Activated CD4-positive, alpha-beta T cell treated with anti-CD3 and anti-CD28 coated beads, Interleukin-2, amount 50 U/mL, for 24 hours (primary cell): ENCODE measurements around the gene PAX9.
"Not testable (repeated sequence)": the region's sequence is repeated elsewhere in the genome, so short reads cannot be mapped to it uniquely, and the experiment has no call there.

Experiments used
- DNase-seq, 2 donors: peaks; one replicate each; pipeline ENCODE4 v3.0.0-alpha.2; 2020; ENCODE audit warnings: low read depth in 1 of 2, low spot score in 1 of 2

PAX9 gene

GRCh38 chr14:36672095-36672494 is 10.4 kb downstream of the PAX9 start:
- DNase-seq = no peak

- no peak for DNase-seq
Measured at GRCh38 chr14:36674659-36675058, 13.0 kb downstream of the PAX9 start.

- no peak for DNase-seq
Measured at GRCh38 chr14:36675581-36675980, 13.9 kb downstream of the PAX9 start.

- DNase-seq = no peak
Measured at GRCh38 chr14:36676236-36676635, 14.6 kb downstream of the PAX9 start.

- DNase-seq = no peak
Measured at GRCh38 chr14:36682338-36682737, 20.7 kb downstream of the PAX9 start.

GRCh38 chr14:36683083-36683724 is 21.5 kb downstream of the PAX9 start:
- DNase-seq = no peak

GRCh38 chr14:36684946-36685345 is 23.3 kb downstream of the PAX9 start:
- no peak for DNase-seq

GRCh38 chr14:36690311-36691040 is 28.8 kb downstream of the PAX9 start:
- DNase-seq = no peak

- DNase-seq = not testable (repeated sequence)
Measured at GRCh38 chr14:36699420-36699819, 37.8 kb downstream of the PAX9 start.

- DNase-seq = no peak
Measured at GRCh38 chr14:36700651-36701050, 39.0 kb downstream of the PAX9 start.

GRCh38 chr14:36701132-36701531 is 39.5 kb downstream of the PAX9 start:
- no peak for DNase-seq

GRCh38 chr14:36702474-36702873 is 40.8 kb downstream of the PAX9 start:
- no peak for DNase-seq

- DNase-seq = no peak
Measured at GRCh38 chr14:36707570-36707969, 45.9 kb downstream of the PAX9 start.

- DNase-seq = no peak
Measured at GRCh38 chr14:36713960-36714703, 52.5 kb downstream of the PAX9 start.

GRCh38 chr14:36716614-36717184 is 55.0 kb downstream of the PAX9 start:
- no peak for DNase-seq

- DNase-seq = no peak
Measured at GRCh38 chr14:36717363-36717762, 55.7 kb downstream of the PAX9 start.

- no peak for DNase-seq
Measured at GRCh38 chr14:36718216-36718615, 56.6 kb downstream of the PAX9 start.

- no peak for DNase-seq
Measured at GRCh38 chr14:36719823-36720222, 58.2 kb downstream of the PAX9 start.

- DNase-seq = no peak
Measured at GRCh38 chr14:36720657-36721056, 59.0 kb downstream of the PAX9 start.

GRCh38 chr14:36721877-36722276 is 60.2 kb downstream of the PAX9 start:
- DNase-seq = no peak

GRCh38 chr14:36723530-36723929 is 61.9 kb downstream of the PAX9 start:
- DNase-seq = no peak

- no peak for DNase-seq
Measured at GRCh38 chr14:36724162-36724561, 62.5 kb downstream of the PAX9 start.
